Activated CD4-positive, alpha-beta T cell treated with anti-CD3 and anti-CD28 coated beads for 4 hours (primary cell): ENCODE data around the gene ITGB8.
"Not testable (repeated sequence)": the region's sequence is repeated elsewhere in the genome, so short reads cannot be mapped to it uniquely, and the experiment has no call there.

Source experiments
- DNase-seq, 2 donors: peaks; one replicate each; pipeline ENCODE4 v3.0.0-alpha.2; 2020

The ITGB8 gene

GRCh38 chr7:20389192-20389591 lies 58.5 kb downstream of the ITGB8 start:
- not testable (repeated sequence) for DNase-seq

GRCh38 chr7:20393021-20393610 lies 62.4 kb downstream of the ITGB8 start:
- DNase-seq: no peak

GRCh38 chr7:20393616-20394015 lies 62.9 kb downstream of the ITGB8 start:
- no peak for DNase-seq

GRCh38 chr7:20394284-20394683 lies 63.6 kb downstream of the ITGB8 start:
- no peak for DNase-seq

- no peak for DNase-seq
Observed at GRCh38 chr7:20395104-20395503, 64.4 kb downstream of the ITGB8 start.

GRCh38 chr7:20395511-20395910 lies 64.8 kb downstream of the ITGB8 start:
- DNase-seq: no peak

- DNase-seq: no peak
Observed at GRCh38 chr7:20399521-20399920, 68.8 kb downstream of the ITGB8 start.

GRCh38 chr7:20401861-20402746 lies 71.4 kb downstream of the ITGB8 start:
- no peak for DNase-seq

GRCh38 chr7:20402747-20403230 lies 72.1 kb downstream of the ITGB8 start:
- DNase-seq: no peak

- DNase-seq: no peak
Observed at GRCh38 chr7:20403331-20403730, 72.6 kb downstream of the ITGB8 start.

GRCh38 chr7:20404320-20404719 lies 73.6 kb downstream of the ITGB8 start:
- no peak for DNase-seq

- DNase-seq: no peak
Observed at GRCh38 chr7:20407585-20408466, 77.1 kb downstream of the ITGB8 start.

GRCh38 chr7:20408467-20408826 lies 77.7 kb downstream of the ITGB8 start:
- no peak for DNase-seq

GRCh38 chr7:20409961-20410360 lies 79.3 kb downstream of the ITGB8 start:
- DNase-seq: no peak

- DNase-seq: no peak
Observed at GRCh38 chr7:20411372-20411771, 80.7 kb downstream of the ITGB8 start.

- DNase-seq: no peak
Observed at GRCh38 chr7:20412032-20412431, 81.3 kb downstream of the ITGB8 start.

GRCh38 chr7:20417260-20417659 lies 86.6 kb downstream of the ITGB8 start:
- DNase-seq: no peak

- no peak for DNase-seq
Observed at GRCh38 chr7:20417675-20418382, 87.1 kb downstream of the ITGB8 start.

GRCh38 chr7:20424500-20424899 lies 93.8 kb downstream of the ITGB8 start:
- DNase-seq: no peak

- no peak for DNase-seq
Observed at GRCh38 chr7:20430664-20431063, 100.0 kb downstream of the ITGB8 start.

- DNase-seq: no peak
Observed at GRCh38 chr7:20431146-20431545, 100.4 kb downstream of the ITGB8 start.

- no peak for DNase-seq
Observed at GRCh38 chr7:20432071-20432470, 101.4 kb downstream of the ITGB8 start.

GRCh38 chr7:20435305-20435704 lies 104.6 kb downstream of the ITGB8 start:
- DNase-seq: no peak
